A549 (cell line): ENCODE results near the gene STAB2. TPM values are rescaled to one million over a fixed set of nuclear protein-coding genes. Genes with fewer than 3 reads are reported as not detected.

Experiments used
- ATAC-seq, 2 experiments: fragments of 200-7000 bp in 1 of 2; fragments of >200 bp in 1 of 2; cut with Nextera tagmentation in 1 of 2; cut with Tn5 transposase in 1 of 2; 3 replicates each; pipeline versions ENCODE4 v1.8.0 to v1.9.1; 2018 to 2020; ENCODE audit warnings: mild to moderate bottlenecking in 1 of 2, moderate library complexity in 1 of 2
- CTCF ChIA-PET: fragments of 300-600 bp; sonication (Branson Sonifier 250); formaldehyde crosslinking; extraction: SDS; loops from one replicate; lab custom pipeline; 2021; ENCODE audit warnings: antibody characterized with exemption, inconsistent platforms; lab: Yijun Ruan, JAX
- POLR2A ChIA-PET: fragments of 350-600 bp; formaldehyde crosslinking; extraction: SDS; loops from one replicate; lab custom pipeline; 2021; ENCODE audit warnings: antibody characterized with exemption, inconsistent platforms; lab: Yijun Ruan, JAX
- DNase-seq, 2 experiments: peaks; one replicate each; pipeline versions ENCODE4 v3.0.0 to v3.0.0-alpha.2; 2011 to 2016; ENCODE audit warnings: low read depth in 1 of 2, low spot score in 1 of 2
- FAIRE-seq: peaks from 2 replicates; lab custom pipeline; 2011; peaks lifted over from hg19 to GRCh38; lab: Jason Lieb, UNC
- H3K27ac ChIP-seq, 2 experiments: fragments of >200 bp; sonication (Bioruptor Twin); formaldehyde crosslinking; 3 replicates each; pipeline ENCODE4 v1.5.1; 2016 to 2017
- H3K4me1 ChIP-seq: fragments of >200 bp; sonication (Bioruptor Twin); formaldehyde crosslinking; 3 replicates; pipeline ENCODE4 v1.6.1; 2016
- H3K4me2 ChIP-seq: fragments of >200 bp; sonication (Bioruptor Twin); formaldehyde crosslinking; 3 replicates; pipeline ENCODE4 v1.6.1; 2016
- H3K4me3 ChIP-seq: fragments of >200 bp; sonication (Bioruptor Twin); formaldehyde crosslinking; 3 replicates; pipeline ENCODE4 v1.5.1; 2016
- H3K9me3 ChIP-seq: fragments of >200 bp; sonication (Bioruptor Twin); formaldehyde crosslinking; 3 replicates; pipeline ENCODE4 v1.6.1; 2016
- BCL3 ChIP-seq: fragments of >200 bp; sonication (Bioruptor Twin); formaldehyde crosslinking; IDR thresholded peaks from 3 replicates; pipeline ENCODE4 v1.6.1; 2016
- BHLHE40 ChIP-seq: IDR thresholded peaks from 2 replicates; pipeline ENCODE4 v1.6.1; 2012; ENCODE audit warnings: low read depth, low read length, inconsistent platforms
- CBX2 ChIP-seq: fragments of 200-600 bp; sonication (generic); IDR thresholded peaks from 2 replicates; pipeline ENCODE4 v1.6.1; 2016; ENCODE audit warnings: low read depth, mild to moderate bottlenecking, borderline replicate concordance
- CBX8 ChIP-seq: fragments of 200-600 bp; sonication (generic); IDR thresholded peaks from 2 replicates; pipeline ENCODE4 v1.6.1; 2016
- EHMT2 ChIP-seq: fragments of 200-600 bp; sonication (generic); IDR thresholded peaks from 2 replicates; pipeline ENCODE4 v1.6.1; 2016; ENCODE audit warnings: antibody characterized with exemption, low read depth, mild to moderate bottlenecking, moderate library complexity
- HOXB13 ChIP-seq: fragments of 250-450 bp; sonication (Bioruptor Pico); IDR thresholded peaks from 2 replicates; pipeline ENCODE4 v1.5.0; 2020; ENCODE audit warnings: low read depth, mild to moderate bottlenecking, moderate library complexity
- JUNB ChIP-seq: fragments of >200 bp; sonication (Bioruptor Twin); formaldehyde crosslinking; IDR thresholded peaks from 2 replicates; pipeline ENCODE4 v1.6.1; 2016
- MAFK ChIP-seq: fragments of 450-650 bp; IDR thresholded peaks from 2 replicates; pipeline ENCODE4 v1.6.1; 2014; ENCODE audit not compliant: partially characterized antibody
- MAZ ChIP-seq: fragments of 150-350 bp; IDR thresholded peaks from 2 replicates; pipeline ENCODE4 v1.6.1; 2014; ENCODE audit warnings: antibody characterized with exemption, low read depth, low read length, borderline replicate concordance
- NPAS2 ChIP-seq: fragments of 250-450 bp; sonication (Bioruptor Pico); IDR thresholded peaks from 2 replicates; pipeline ENCODE4 v1.8.0; 2022; ENCODE audit warnings: mild to moderate bottlenecking, moderate library complexity, borderline replicate concordance
- NR3C1 ChIP-seq: fragments of >200 bp; sonication (Bioruptor Twin); formaldehyde crosslinking; IDR thresholded peaks from 3 replicates; pipeline ENCODE4 v1.6.1; 2017
- RARB ChIP-seq: fragments of 250-450 bp; sonication (Bioruptor Pico); IDR thresholded peaks from 2 replicates; pipeline ENCODE4 v1.8.0; 2021; ENCODE audit warnings: mild to moderate bottlenecking, moderate library complexity
- SREBF2 ChIP-seq: fragments of 450-650 bp; IDR thresholded peaks from 2 replicates; pipeline ENCODE4 v1.6.1; 2014; ENCODE audit warnings: mild to moderate bottlenecking, moderate library complexity
- ZNF302 ChIP-seq: fragments of 250-450 bp; sonication (Bioruptor Pico); IDR thresholded peaks from 2 replicates; pipeline ENCODE4 v1.9.0; 2021; ENCODE audit warnings: inconsistent platforms, mild to moderate bottlenecking, moderate library complexity
- WGBS: methylation state at CpG from one replicate; pipeline ENCODE4 v1.1.6; 2017; ENCODE audit errors: missing lambda C conversion rate; 5-methylcytosine and 5-hydroxymethylcytosine counted together
- polyA plus RNA-seq, 4 experiments: library from polyadenylated mRNA; depleted of rRNA in 3 of 4; stranded (reverse); fragments of >200 nt; fragmentation: RNase III in 1 of 4; extraction: RNeasy Plus Mini Kit Qiagen cat#74134 plus additional on column Dnase treatment in 1 of 4; gene quantifications; 2 replicates in 3 of 4; 3 replicates in 1 of 4; pipeline ENCODE4 v1.2.3, GENCODE V29; 2011 to 2017
- TF ChIP-seq, protein P1 (sequence below): fragments of 250-450 bp; sonication (Bioruptor Pico); IDR thresholded peaks from 2 replicates; pipeline ENCODE4 v1.5.0; 2020; ENCODE audit warnings: low read depth, mild to moderate bottlenecking, moderate library complexity
- TF ChIP-seq, protein P2 (sequence below): fragments of 450-650 bp; IDR thresholded peaks from 2 replicates; pipeline ENCODE4 v1.6.1; 2014; ENCODE audit warnings: antibody characterized with exemption
- TF ChIP-seq, protein P3 (sequence below): IDR thresholded peaks from 2 replicates; pipeline ENCODE4 v1.6.1; 2012

STAB2 gene
- polyA plus RNA-seq, 2 of the 4 experiments (the other 2 are of a cell fraction) = not detected

DNA sequence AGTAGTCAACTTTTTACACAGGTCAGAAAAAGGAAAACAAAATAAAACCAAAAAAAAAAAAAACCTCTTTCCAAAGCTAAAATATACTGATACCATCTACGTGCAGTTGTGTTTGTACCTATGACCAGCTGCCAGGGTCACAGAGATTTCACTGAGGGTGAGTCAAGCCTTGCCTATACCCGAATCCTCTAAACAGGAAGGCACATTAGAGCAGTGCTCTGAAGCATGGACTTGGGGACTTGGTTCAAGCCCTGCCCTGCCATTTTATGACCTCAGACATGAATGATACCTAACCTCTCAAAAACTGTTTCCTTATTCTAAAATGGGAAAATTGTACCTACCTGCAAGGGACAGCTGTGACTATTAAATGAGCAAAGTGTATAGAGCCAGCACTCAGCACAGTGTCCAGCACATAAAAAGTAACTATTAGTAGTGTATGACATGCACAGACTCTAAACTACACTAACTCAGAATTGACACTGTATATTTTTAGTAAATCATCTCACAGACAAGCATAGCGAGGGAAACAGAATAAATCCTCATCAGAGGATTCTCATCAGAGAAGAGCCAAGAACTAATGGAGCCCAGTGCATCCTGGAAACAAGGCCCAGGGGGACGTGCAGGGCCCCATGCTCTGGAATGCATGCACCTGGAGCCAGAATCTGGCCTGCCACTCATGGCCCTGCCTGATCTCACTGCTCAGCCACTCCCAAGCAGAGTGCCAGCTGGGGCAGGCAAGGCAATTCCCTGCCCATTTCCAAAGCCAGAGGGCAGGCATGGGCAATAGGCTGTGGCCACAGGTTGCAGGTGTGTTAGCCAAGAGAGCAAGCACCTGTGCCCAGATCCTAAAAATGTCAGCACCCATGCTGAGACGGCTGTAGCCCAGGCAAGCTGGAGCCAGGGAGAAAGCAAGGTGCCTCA lies 196.9 kb downstream of the STAB2 start:
- WGBS = 93% methylated on average over 5 of the region's 5 CpGs
- H3K9me3 ChIP-seq = no peaks in the 10 kb centered on the region
- no peak overlapping the region for H3K4me3 ChIP-seq
- FAIRE-seq (no peak), DNase-seq (no peak), ATAC-seq (peak; percentile 34 to 60; a peak in 3 of 6 replicates)
- no peak overlapping the region for H3K4me2 ChIP-seq
- H3K27ac ChIP-seq = 0 out of 6 replicates have a peak overlapping the region, but pooled peaks of 1 of the 2 experiments have one; percentile 48
- CTCF ChIA-PET = interaction anchor here (0.6 to 2.3 kb wide), 3 partner anchors 12 to 86 kb away, joined by 3 to 12 read pairs (median 3); no protein-coding TSS in a partner anchor
- H3K4me1 ChIP-seq = peaks cover 21% of the 10 kb centered on the region
- no peak for TF ChIP-seq CBX8
- no peak for TF ChIP-seq EHMT2
- no peak for TF ChIP-seq JUNB
- TF ChIP-seq BCL3 = no peak
- no peak for TF ChIP-seq ZNF302 (CRISPR knock-in tag)
- no peak for TF ChIP-seq MAZ
- no peak for TF ChIP-seq CBX2
- TF ChIP-seq, protein P1, sequence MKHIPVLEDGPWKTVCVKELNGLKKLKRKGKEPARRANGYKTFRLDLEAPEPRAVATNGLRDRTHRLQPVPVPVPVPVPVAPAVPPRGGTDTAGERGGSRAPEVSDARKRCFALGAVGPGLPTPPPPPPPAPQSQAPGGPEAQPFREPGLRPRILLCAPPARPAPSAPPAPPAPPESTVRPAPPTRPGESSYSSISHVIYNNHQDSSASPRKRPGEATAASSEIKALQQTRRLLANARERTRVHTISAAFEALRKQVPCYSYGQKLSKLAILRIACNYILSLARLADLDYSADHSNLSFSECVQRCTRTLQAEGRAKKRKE (CRISPR knock-in tag) = no peak
- no peak for TF ChIP-seq MAFK
- no peak for TF ChIP-seq RARB (CRISPR knock-in tag)
- TF ChIP-seq NR3C1 = no peak
- TF ChIP-seq, protein P2, sequence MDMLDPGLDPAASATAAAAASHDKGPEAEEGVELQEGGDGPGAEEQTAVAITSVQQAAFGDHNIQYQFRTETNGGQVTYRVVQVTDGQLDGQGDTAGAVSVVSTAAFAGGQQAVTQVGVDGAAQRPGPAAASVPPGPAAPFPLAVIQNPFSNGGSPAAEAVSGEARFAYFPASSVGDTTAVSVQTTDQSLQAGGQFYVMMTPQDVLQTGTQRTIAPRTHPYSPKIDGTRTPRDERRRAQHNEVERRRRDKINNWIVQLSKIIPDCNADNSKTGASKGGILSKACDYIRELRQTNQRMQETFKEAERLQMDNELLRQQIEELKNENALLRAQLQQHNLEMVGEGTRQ = no peak
- no peak for TF ChIP-seq HOXB13
- no peak for TF ChIP-seq BHLHE40
- no peak for TF ChIP-seq SREBF2
- TF ChIP-seq NPAS2 (CRISPR knock-in tag) = no peak
- TF ChIP-seq, all 56 proteins: peak for 0
- POLR2A ChIA-PET = no interaction called here

DNA sequence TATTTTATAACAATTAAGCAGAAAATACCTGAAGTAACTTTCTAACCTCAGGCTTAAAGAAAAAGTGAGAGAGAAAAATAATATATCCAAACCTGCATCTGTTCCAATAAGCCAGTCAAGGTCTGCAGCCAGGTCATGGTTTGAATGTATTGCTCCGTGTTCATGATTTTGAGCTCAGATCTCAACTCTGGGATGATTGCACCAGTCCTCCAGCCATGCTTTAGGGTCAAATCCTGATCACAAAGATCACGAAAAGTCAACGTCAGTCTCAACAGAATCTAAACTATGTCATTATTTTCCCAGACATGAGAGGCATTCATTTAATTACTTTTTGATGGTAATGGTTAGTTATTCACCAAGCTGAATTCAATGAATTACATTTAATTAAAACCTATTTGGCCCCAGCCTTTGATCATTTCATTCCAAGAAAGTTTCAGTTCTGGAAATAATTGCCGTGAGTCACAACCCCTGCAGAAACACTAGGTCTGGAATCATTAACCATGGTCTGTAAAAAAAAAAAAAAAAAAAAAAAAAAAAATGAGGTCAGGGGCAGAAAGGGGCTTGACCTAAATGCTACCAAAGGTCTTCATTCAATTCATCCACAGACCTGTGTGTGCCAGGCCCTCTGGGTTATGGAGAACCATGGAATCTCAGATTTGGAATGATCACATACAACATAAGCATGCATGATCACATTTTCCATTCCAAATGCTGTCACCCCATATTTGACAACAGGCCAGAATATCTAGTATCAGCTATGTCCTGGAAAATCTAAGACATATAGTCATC lies 198.4 kb downstream of the STAB2 start:
- Histone ChIP-seq H3K4me3 (no peak overlapping the region), H3K4me1 (peaks cover 13% of the 10 kb centered on the region), H3K27ac (peak overlapping the region in 1 of 2 experiments; percentile 48; a peak in 1 of 6 replicates), H3K9me3 (no peaks in the 10 kb centered on the region), H3K4me2 (peak overlapping the region; percentile 24)
- WGBS = 41% methylated on average over 4 of the region's 4 CpGs
- CTCF ChIA-PET = interaction anchor here (1.2 to 2.3 kb wide), 2 partner anchors 12 to 14 kb away, joined by 3 to 12 read pairs; no protein-coding TSS in a partner anchor
- no peak for FAIRE-seq
- TF ChIP-seq, protein P3, sequence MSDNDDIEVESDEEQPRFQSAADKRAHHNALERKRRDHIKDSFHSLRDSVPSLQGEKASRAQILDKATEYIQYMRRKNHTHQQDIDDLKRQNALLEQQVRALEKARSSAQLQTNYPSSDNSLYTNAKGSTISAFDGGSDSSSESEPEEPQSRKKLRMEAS = 0 out of 2 replicates have a peak, but pooled peaks have one; percentile 18
- TF ChIP-seq SREBF2 = no peak
- TF ChIP-seq, protein P2 = no peak
- DNase-seq = no peak
- POLR2A ChIA-PET = no interaction called here
- no peak for ATAC-seq
